NK-92 (cell line): Measurements from ENCODE around the gene MRPS10.
"Not testable (repeated sequence)": the region's sequence is repeated elsewhere in the genome, so short reads cannot be mapped to it uniquely, and the experiment has no call there.

ENCODE experiments used
- DNase-seq: peaks from one replicate; lab custom pipeline; 2025; ENCODE audit not compliant: unreplicated experiment; lab: John Stamatoyannopoulos, UW

Gene MRPS10

GRCh38 chr6:42239333-42239732 is 21.7 kb upstream of the MRPS10 start:
- no peak for DNase-seq

- DNase-seq: no peak
Observed at GRCh38 chr6:42237857-42238256, 20.2 kb upstream of the MRPS10 start.

- DNase-seq: no peak
Observed at GRCh38 chr6:42236682-42237473, 19.2 kb upstream of the MRPS10 start.

GRCh38 chr6:42236030-42236429 is 18.4 kb upstream of the MRPS10 start:
- no peak for DNase-seq

- no peak for DNase-seq
Observed at GRCh38 chr6:42232035-42232434, 14.4 kb upstream of the MRPS10 start.

- no peak for DNase-seq
Observed at GRCh38 chr6:42230345-42231321, 13.0 kb upstream of the MRPS10 start.

- no peak for DNase-seq
Observed at GRCh38 chr6:42229506-42230119, 12.0 kb upstream of the MRPS10 start.

GRCh38 chr6:42228305-42228704 is 10.6 kb upstream of the MRPS10 start:
- DNase-seq: no peak

- no peak for DNase-seq
Observed at GRCh38 chr6:42227173-42227850, 9.7 kb upstream of the MRPS10 start.

- DNase-seq: no peak
Observed at GRCh38 chr6:42226645-42227143, 9.0 kb upstream of the MRPS10 start.

- DNase-seq: no peak
Observed at GRCh38 chr6:42226161-42226611, 8.5 kb upstream of the MRPS10 start.

- no peak for DNase-seq
Observed at GRCh38 chr6:42225419-42225818, 7.8 kb upstream of the MRPS10 start.

GRCh38 chr6:42225029-42225339 is 7.3 kb upstream of the MRPS10 start:
- DNase-seq: no peak

- DNase-seq: no peak
Observed at GRCh38 chr6:42224222-42225028, 6.8 kb upstream of the MRPS10 start.

- DNase-seq: no peak
Observed at GRCh38 chr6:42222448-42222847, 4.8 kb upstream of the MRPS10 start.

- DNase-seq: no peak
Observed at GRCh38 chr6:42221546-42221945, 3.9 kb upstream of the MRPS10 start.

- DNase-seq: no peak
Observed at GRCh38 chr6:42220807-42221206, 3.1 kb upstream of the MRPS10 start.

GRCh38 chr6:42217157-42217518 is 523 bp downstream of the MRPS10 start:
- DNase-seq: no peak

GRCh38 chr6:42216495-42216894 is 1.2 kb downstream of the MRPS10 start:
- not testable (repeated sequence) for DNase-seq

- DNase-seq: no peak
Observed at GRCh38 chr6:42212442-42212841, 5.2 kb downstream of the MRPS10 start.
